ENCODE results near the gene CHCHD3. TPM values are rescaled to one million over a fixed set of nuclear protein-coding genes. Genes with fewer than 3 reads are reported as not detected.

Gene CHCHD3
- total and polyA plus RNA-seq, 2 of the 4 experiments (the other 2 are of a cell fraction): 56.9 to 141 TPM

DNA sequence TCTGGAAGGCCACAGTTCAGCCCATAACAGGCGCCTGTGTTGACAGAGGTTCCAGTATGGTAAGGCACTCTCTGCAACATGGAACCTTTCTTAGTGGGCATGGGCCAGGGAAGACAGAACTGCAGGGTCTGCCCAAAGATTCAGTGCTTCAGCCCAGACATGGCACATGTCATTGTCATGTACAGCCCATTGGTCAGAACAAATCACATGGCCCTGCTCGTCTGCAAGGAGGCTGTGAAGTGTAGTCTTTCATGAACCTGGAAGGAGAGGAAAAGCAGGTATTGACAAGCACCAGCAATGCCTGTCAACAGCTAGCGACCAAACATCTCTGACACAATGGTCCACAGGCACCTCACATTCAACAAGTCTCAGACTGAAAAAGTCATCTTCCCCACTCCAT is 30.4 kb upstream of the CHCHD3 start:
- H2BK20ac ChIP-seq (ENCODE audit: low read depth, low read length): no peak overlapping the region
- H2AFZ ChIP-seq (replicated peaks; ENCODE audit: low read length, poor library complexity): no peak overlapping the region
- ATAC-seq (ENCODE audit: low read depth) (no peak), DNase-seq (no peak)
- dilution Hi-C loops (cut with HindIII; ENCODE audit: low sequenced_read_pairs, unreplicated experiment): no loop called here
- POLR2A ChIA-PET (ENCODE audit: unreplicated experiment): no interaction called here
- H2BK15ac ChIP-seq (ENCODE audit: low read depth, low read length): no peak overlapping the region
- H2BK120ac ChIP-seq (ENCODE audit: low read depth, low read length): no peak overlapping the region
- CTCF ChIA-PET: no interaction called here
- no peak overlapping the region for H3K56ac ChIP-seq (ENCODE audit: extremely low read depth, insufficient read depth, low read length)
- no peak overlapping the region for H3K4me2 ChIP-seq (ENCODE audit: low read depth, low read length)
- H3K23ac ChIP-seq (ENCODE audit: low read depth, low read length): no peak overlapping the region
- no peak overlapping the region for H2AK5ac ChIP-seq (ENCODE audit: low read depth, low read length)
- intact Hi-C loops (cut with micrococcal nuclease): no loop called here
- no peak overlapping the region for H3K18ac ChIP-seq (ENCODE audit: low read depth, low read length)
- WGBS, 2 experiments (ENCODE audit: extremely low coverage in 2 of 2, insufficient read length in 1 of 2): 83% methylated on average over 1 of the region's 3 CpGs; no CpG with 5 or more reads in 1 of the 2 experiments
- no peaks in the 10 kb centered on the region for H3K79me1 ChIP-seq (ENCODE audit: low read depth in 1 of 2, low read length in 2 of 2)
- TF ChIP-seq RAD21 (IDR thresholded peaks at IDR 0.05; ENCODE audit: low read length): no peak
- TF ChIP-seq USF2 (IDR thresholded peaks at IDR 0.05; ENCODE audit: low read depth, low read length): no peak
- H4K5ac ChIP-seq (ENCODE audit: low read depth, low read length): no peak overlapping the region
- no TSS peak for BruUV-seq (replicated peaks)
- H3K9me3 ChIP-seq (ENCODE audit: control insufficient read depth, insufficient read depth, low read length): no peaks in the 10 kb centered on the region
- no peaks in the 10 kb centered on the region for H3K36me3 ChIP-seq (ENCODE audit: control insufficient read depth, insufficient read depth, low read length)
- H3K9ac ChIP-seq (ENCODE audit: low read depth, low read length): no peak overlapping the region
- H3K27ac ChIP-seq (ENCODE audit: insufficient read depth, low read length): no peak overlapping the region
- no peak overlapping the region for H3K14ac ChIP-seq (replicated peaks; ENCODE audit: low read depth, low read length)
- no peak overlapping the region for H4K91ac ChIP-seq (ENCODE audit: insufficient read depth, low read depth, low read length)
- no peaks in the 10 kb centered on the region for H3K4me1 ChIP-seq (ENCODE audit: control insufficient read depth, insufficient read depth, low read length)
- no peaks in the 10 kb centered on the region for H3K9me1 ChIP-seq (ENCODE audit: insufficient read depth, low read length)
- H3K27me3 ChIP-seq (ENCODE audit: control insufficient read depth, insufficient read depth, low read length): peaks cover 8% of the 10 kb centered on the region; the same call in 1 of the 2 replicates
- H3K4me3 ChIP-seq (ENCODE audit: insufficient read depth, low read depth, low read length): no peak overlapping the region
- no peak overlapping the region for H2BK5ac ChIP-seq (ENCODE audit: low read depth, low read length, poor library complexity, severe bottlenecking)
- H4K8ac ChIP-seq (ENCODE audit: low read depth in 2 of 2, low read length in 2 of 2): no peak overlapping the region
- H2AK9ac ChIP-seq (replicated peaks; ENCODE audit: low read depth, low read length, poor library complexity): no peak overlapping the region
- in situ Hi-C loops (cut with MboI; ENCODE audit: low sequenced_read_pairs): no loop called here
- no peaks in the 10 kb centered on the region for H4K20me1 ChIP-seq (ENCODE audit: insufficient read depth, low read length)
- H3K4ac ChIP-seq (ENCODE audit: low read depth, low read length): no peak overlapping the region
